H1 (cell line): ENCODE measurements around the gene NDUFAF7. TPM values are rescaled to one million over a fixed set of nuclear protein-coding genes. Genes with fewer than 3 reads are reported as not detected.

ENCODE experiments used
- CTCF ChIA-PET: fragments of 300-600 bp; sonication (Branson Sonifier 250); formaldehyde crosslinking; loops from one replicate; lab custom pipeline; 2021; ENCODE audit not compliant: partially characterized antibody; lab: Charles Lee
- POLR2A ChIA-PET: fragments of 300-600 bp; sonication (Branson Sonifier 250); formaldehyde crosslinking; loops from one replicate; lab custom pipeline; 2021; ENCODE audit warnings: inconsistent platforms; ENCODE audit not compliant: partially characterized antibody; lab: Charles Lee
- DNase-seq, 2 experiments: peaks; one replicate each; pipeline versions ENCODE4 v3.0.0 to v3.0.0-alpha.2; 2010 to 2022; ENCODE audit warnings: low spot score in 2 of 2, low read depth in 1 of 2, mixed read lengths in 1 of 2
- FAIRE-seq: peaks from 2 replicates; lab custom pipeline; 2011; peaks lifted over from hg19 to GRCh38; lab: Jason Lieb, UNC
- H2AFZ ChIP-seq: 2 replicates; pipeline ENCODE4 v1.8.1; 2012; ENCODE audit warnings: low read length, inconsistent platforms
- H2AK5ac ChIP-seq: 2 replicates; pipeline ENCODE4 v1.6.1; 2013; ENCODE audit warnings: low read depth, low read length
- H2BK120ac ChIP-seq: replicated peaks from 2 replicates; pipeline ENCODE3; 2013; ENCODE audit warnings: low read depth, low read length, inconsistent platforms
- H2BK12ac ChIP-seq: 2 replicates; pipeline ENCODE4 v1.6.1; 2013; ENCODE audit warnings: low read depth, low read length
- H2BK15ac ChIP-seq: 2 replicates; pipeline ENCODE4 v1.6.1; 2013; ENCODE audit warnings: low read length
- H2BK20ac ChIP-seq: 2 replicates; pipeline ENCODE4 v1.6.1; 2013; ENCODE audit warnings: low read length
- H2BK5ac ChIP-seq: 2 replicates; pipeline ENCODE4 v1.6.1; 2013; ENCODE audit warnings: low read depth, low read length
- H3K14ac ChIP-seq: 2 replicates; pipeline ENCODE4 v1.6.1; 2013; ENCODE audit warnings: inconsistent platforms; ENCODE audit not compliant: insufficient read length
- H3K18ac ChIP-seq: 2 replicates; pipeline ENCODE4 v1.6.1; 2013; ENCODE audit warnings: low read length; ENCODE audit errors: extremely low read depth
- H3K23ac ChIP-seq: 2 replicates; pipeline ENCODE4 v1.6.1; 2013; ENCODE audit warnings: inconsistent platforms; ENCODE audit not compliant: insufficient read length
- H3K23me2 ChIP-seq: 2 replicates; pipeline ENCODE4 v1.6.1; 2013; ENCODE audit warnings: low read depth, low read length
- H3K27ac ChIP-seq: 2 replicates; pipeline ENCODE4 v1.6.1; 2011; ENCODE audit warnings: low read depth, low read length, inconsistent platforms
- H3K27me3 ChIP-seq, 4 experiments: replicated peaks in 1 of 4; 1 replicate in 1 of 4; 2 replicates in 3 of 4; pipeline versions ENCODE4 v1.6.1 to v1.8.1; 2011 to 2013; ENCODE audit warnings: low read length in 3 of 4, mild to moderate bottlenecking in 3 of 4, inconsistent platforms in 2 of 4, mixed read lengths in 2 of 4, moderate library complexity in 1 of 4; ENCODE audit not compliant: control insufficient read depth in 3 of 4, insufficient read depth in 3 of 4; ENCODE audit errors: extremely low read depth in 1 of 4
- H3K36me3 ChIP-seq, 4 experiments: 2 replicates each; pipeline versions ENCODE4 v1.6.1 to v1.8.1; 2011 to 2013; ENCODE audit warnings: mild to moderate bottlenecking in 4 of 4, low read length in 3 of 4, moderate library complexity in 2 of 4, control low read depth in 1 of 4, inconsistent platforms in 1 of 4; ENCODE audit not compliant: insufficient read depth in 4 of 4, control insufficient read depth in 2 of 4
- H3K4ac ChIP-seq: replicated peaks from 2 replicates; pipeline ENCODE3; 2013; ENCODE audit warnings: low read length, low read depth, mixed read lengths, inconsistent platforms; ENCODE audit not compliant: insufficient read length
- H3K4me1 ChIP-seq, 4 experiments: replicated peaks in 1 of 4; 1 replicate in 1 of 4; 2 replicates in 3 of 4; pipeline versions ENCODE4 v1.6.1 to v1.8.1; 2011 to 2013; ENCODE audit warnings: low read length in 3 of 4, inconsistent platforms in 2 of 4, mixed read lengths in 1 of 4; ENCODE audit not compliant: insufficient read depth in 4 of 4, control insufficient read depth in 3 of 4
- H3K4me2 ChIP-seq, 2 experiments: 2 replicates each; pipeline versions ENCODE4 v1.6.1 to v1.8.1; 2011 to 2013; ENCODE audit warnings: low read depth in 2 of 2, low read length in 2 of 2, control low read depth in 1 of 2, inconsistent platforms in 1 of 2, mild to moderate bottlenecking in 1 of 2; ENCODE audit not compliant: insufficient read depth in 1 of 2
- H3K4me3 ChIP-seq, 4 experiments: fragments of 200-600, 300-600 bp in 1 of 4; sonication (generic), shearing (Covaris generic), sonication (Bioruptor Twin) in 1 of 4; 2 replicates each; pipeline versions ENCODE4 v1.5.1 to v1.8.1; 2011 to 2016; ENCODE audit warnings: low read length in 4 of 4, low read depth in 3 of 4, control low read depth in 2 of 4, inconsistent platforms in 2 of 4, mild to moderate bottlenecking in 2 of 4, mixed read lengths in 1 of 4, moderate library complexity in 1 of 4; ENCODE audit not compliant: insufficient read depth in 2 of 4; ENCODE audit errors: extremely low read depth in 1 of 4
- H3K56ac ChIP-seq: replicated peaks from 2 replicates; pipeline ENCODE3; 2013; ENCODE audit warnings: low read depth, mild to moderate bottlenecking, mixed read lengths, low read length, inconsistent platforms; ENCODE audit not compliant: insufficient read length
- H3K79me1 ChIP-seq: 2 replicates; pipeline ENCODE4 v1.6.1; 2013; ENCODE audit warnings: low read depth, low read length, control low read depth
- H3K79me2 ChIP-seq, 2 experiments: 2 replicates each; pipeline versions ENCODE4 v1.6.1 to v1.8.1; 2012 to 2013; ENCODE audit warnings: low read length in 2 of 2, mild to moderate bottlenecking in 2 of 2, inconsistent platforms in 1 of 2; ENCODE audit not compliant: insufficient read depth in 2 of 2, control insufficient read depth in 1 of 2
- H3K9ac ChIP-seq, 4 experiments: replicated peaks in 1 of 4; 1 replicate in 1 of 4; 2 replicates in 3 of 4; pipeline versions ENCODE4 v1.6.1 to v1.8.1; 2011 to 2013; ENCODE audit warnings: low read depth in 3 of 4, low read length in 3 of 4, control low read depth in 2 of 4, mild to moderate bottlenecking in 2 of 4, moderate library complexity in 2 of 4, inconsistent platforms in 1 of 4; ENCODE audit errors: extremely low read depth in 1 of 4
- H3K9me3 ChIP-seq, 2 experiments: 2 replicates each; pipeline versions ENCODE4 v1.6.1 to v1.8.1; 2012 to 2013; ENCODE audit warnings: mild to moderate bottlenecking in 2 of 2, moderate library complexity in 2 of 2, control low read depth in 1 of 2, inconsistent platforms in 1 of 2, low read depth in 1 of 2, low read length in 1 of 2, mixed read lengths in 1 of 2; ENCODE audit not compliant: insufficient read depth in 2 of 2
- H4K20me1 ChIP-seq, 2 experiments: replicated peaks in 1 of 2; 2 replicates each; pipeline versions ENCODE3 to v1.8.1; 2011 to 2013; ENCODE audit warnings: inconsistent platforms in 2 of 2, low read length in 2 of 2, mild to moderate bottlenecking in 1 of 2; ENCODE audit not compliant: insufficient read depth in 2 of 2, control insufficient read depth in 1 of 2
- H4K5ac ChIP-seq: 2 replicates; pipeline ENCODE4 v1.6.1; 2013; ENCODE audit warnings: low read length, low read depth, mixed read lengths, inconsistent platforms; ENCODE audit not compliant: insufficient read length
- H4K8ac ChIP-seq: 2 replicates; pipeline ENCODE4 v1.8.0; 2013; ENCODE audit warnings: mild to moderate bottlenecking, moderate library complexity, low read length, inconsistent platforms; ENCODE audit not compliant: insufficient read depth; ENCODE audit errors: extremely low read depth
- H4K91ac ChIP-seq: replicated peaks from 2 replicates; pipeline ENCODE3; 2013; ENCODE audit warnings: low read length, mixed read lengths, inconsistent platforms; ENCODE audit not compliant: insufficient read length
- BACH1 ChIP-seq: IDR thresholded peaks from 2 replicates; pipeline ENCODE4 v1.6.1; 2012; ENCODE audit warnings: low read length, improper control_type of control experiment
- CHD1 ChIP-seq: IDR thresholded peaks from 2 replicates; pipeline ENCODE4 v1.6.1; 2012; ENCODE audit warnings: low read depth, low read length, improper control_type of control experiment
- HDAC2 ChIP-seq, 2 experiments: fragments of 300-600 bp in 1 of 2; sonication (generic) in 1 of 2; IDR thresholded peaks; 2 replicates each; pipeline ENCODE4 v1.6.1; 2011 to 2012; ENCODE audit warnings: low read depth in 2 of 2, low read length in 2 of 2, mild to moderate bottlenecking in 2 of 2, moderate library complexity in 2 of 2, borderline replicate concordance in 1 of 2, inconsistent platforms in 1 of 2
- JUND ChIP-seq: IDR thresholded peaks from 2 replicates; pipeline ENCODE4 v1.6.1; 2011; ENCODE audit warnings: mild to moderate bottlenecking, improper control_type of control experiment, low read length
- MAFK ChIP-seq: IDR thresholded peaks from 2 replicates; pipeline ENCODE4 v1.6.1; 2012; ENCODE audit warnings: low read depth, mild to moderate bottlenecking, improper control_type of control experiment, low read length
- RAD21 ChIP-seq, 2 experiments: IDR thresholded peaks in 1 of 2; conservative IDR thresholded peaks in 1 of 2; 2 replicates each; pipeline ENCODE4 v1.6.1; 2011; ENCODE audit warnings: low read depth in 2 of 2, low read length in 2 of 2, improper control_type of control experiment in 1 of 2, inconsistent platforms in 1 of 2, mild to moderate bottlenecking in 1 of 2, moderate library complexity in 1 of 2
- RBBP5 ChIP-seq: IDR thresholded peaks from 2 replicates; pipeline ENCODE4 v1.7.1; 2012; ENCODE audit warnings: low read depth, mild to moderate bottlenecking, inconsistent platforms, low read length, moderate library complexity, borderline replicate concordance
- RFX5 ChIP-seq: IDR thresholded peaks from 2 replicates; pipeline ENCODE4 v1.6.1; 2011; ENCODE audit warnings: low read depth, low read length, improper control_type of control experiment, borderline replicate concordance
- SIN3A ChIP-seq, 2 experiments: IDR thresholded peaks in 1 of 2; conservative IDR thresholded peaks in 1 of 2; 2 replicates each; pipeline ENCODE4 v1.6.1; 2011 to 2012; ENCODE audit warnings: low read length in 2 of 2, improper control_type of control experiment in 1 of 2, low read depth in 1 of 2, mild to moderate bottlenecking in 1 of 2
- TAF7 ChIP-seq: optimal IDR thresholded peaks from 2 replicates; pipeline ENCODE3; 2011; ENCODE audit warnings: low read depth, mild to moderate bottlenecking, inconsistent platforms, low read length, moderate library complexity, borderline replicate concordance
- TEAD4 ChIP-seq: IDR thresholded peaks from 2 replicates; pipeline ENCODE4 v1.6.1; 2012; ENCODE audit warnings: low read depth, low read length, inconsistent platforms, mixed read lengths
- WGBS, 2 experiments: shearing (Covaris generic) in 1 of 2; methylation state at CpG; one replicate each; pipeline versions ENCODE4 v1.1.6 to v1.1.7; 2013 to 2015; ENCODE audit warnings: low lambda C conversion rate in 2 of 2, mixed read lengths in 2 of 2, inconsistent platforms in 1 of 2, low coverage in 1 of 2, missing lambda C conversion rate in 1 of 2; ENCODE audit not compliant: insufficient replicate concordance in 2 of 2, insufficient coverage in 1 of 2, insufficient read length in 1 of 2; ENCODE audit errors: extremely low coverage in 1 of 2, missing lambda C conversion rate in 1 of 2; 5-methylcytosine and 5-hydroxymethylcytosine counted together
- polyA plus RNA-seq, 7 experiments: library from polyadenylated mRNA; depleted of rRNA in 3 of 7; stranded (reverse) in 5 of 7; unstranded in 2 of 7; fragments of >200 nt in 5 of 7; fragments of 200-250 nt in 2 of 7; gene quantifications; 1 replicate in 5 of 7; 2 replicates in 1 of 7; 4 replicates in 1 of 7; pipeline versions ENCODE4 v1.2.1 to v1.2.3, GENCODE V29; 2011 to 2013; ENCODE audit warnings: missing spikeins in 2 of 7, mixed read lengths in 2 of 7
- total RNA-seq: library from RNA; stranded (reverse); fragmentation: NEBNext Ultra II Directional; extraction: Animal tissue kit (Norgen Biotek cat#: 25700); gene quantifications from 2 replicates; pipeline ENCODE4 v1.2.1, GENCODE V29; 2021
- TF ChIP-seq, protein P1 (sequence below): IDR thresholded peaks from 2 replicates; pipeline ENCODE4 v1.6.1; 2011; ENCODE audit warnings: low read depth, mild to moderate bottlenecking, low read length; ENCODE audit not compliant: insufficient read depth

NDUFAF7 gene
- total and polyA plus RNA-seq, 2 of the 8 experiments (the other 6 are each of a cell fraction or from before 2014, with no cell fraction given), result 50.2 to 56.0 TPM

GRCh38 chr2:37243435-37243834, 12.0 kb downstream of the NDUFAF7 start:
- Histone ChIP-seq H2BK5ac (no peak overlapping the region), H3K14ac (no peak overlapping the region), H3K56ac (no peak overlapping the region), H2AK5ac (no peak overlapping the region), H3K4ac (no peak overlapping the region), H3K27ac (no peak overlapping the region), H2BK12ac (no peak overlapping the region), H2BK15ac (no peak overlapping the region), H4K5ac (no peak overlapping the region), H3K23me2 (no peaks in the 10 kb centered on the region), H3K79me2 (no peaks in the 10 kb centered on the region; a peak in 1 of 4 replicates), H2AFZ (no peak overlapping the region), H4K8ac (no peak overlapping the region), H3K27me3 (peaks cover 0 to 1% (median 0%) of the 10 kb centered on the region in 4 experiments; a peak in 1 of 7 replicates), H3K4me3 (no peak overlapping the region), H3K79me1 (no peaks in the 10 kb centered on the region), H3K18ac (no peak overlapping the region), H3K9ac (no peak overlapping the region), H3K4me2 (no peak overlapping the region), H2BK120ac (no peak overlapping the region), H3K23ac (no peak overlapping the region), H4K91ac (no peak overlapping the region), H3K9me3 (no peaks in the 10 kb centered on the region), H3K4me1 (no peaks in the 10 kb centered on the region), H2BK20ac (no peak overlapping the region), H4K20me1 (peaks cover 0 to 2% of the 10 kb centered on the region in 2 experiments), H3K36me3 (peaks cover 16 to 99% (median 65%) of the 10 kb centered on the region in 4 experiments)
- 98% methylated on average over 4 of the region's 4 CpGs; no CpG with 5 or more reads in 1 of the 2 experiments for WGBS, 2 experiments
- no peak for FAIRE-seq
- DNase-seq, result no peak
- ChIA-PET POLR2A (interaction anchor here (0.6 to 1.5 kb wide), 9 partner anchors 9 to 78 kb away, joined by 3 to 5 read pairs (median 3); partner anchors contain the start of genes CEBPZ and NDUFAF7), CTCF (interaction anchor here (1.4 to 2.8 kb wide), 3 partner anchors 21 to 75 kb away, joined by 3 to 11 read pairs (median 3); no protein-coding TSS in a partner anchor)
- TF ChIP-seq JUND (no peak), HDAC2 (IDR thresholded peaks at IDR 0.05; ENCODE audit: borderline replicate concordance in 1 of 2, low read depth in 2 of 2, low read length in 2 of 2) (no peak), RFX5 (no peak), MAFK (no peak), RBBP5 (no peak), SIN3A (conservative IDR thresholded peaks at IDR 0.05 in 1 of 2, IDR thresholded peaks at IDR 0.05 in 1 of 2; ENCODE audit: low read depth in 1 of 2, low read length in 2 of 2) (no peak), CHD1 (no peak), RAD21 (IDR thresholded peaks at IDR 0.05 in 1 of 2, conservative IDR thresholded peaks at IDR 0.05 in 1 of 2; ENCODE audit: low read depth in 2 of 2, low read length in 2 of 2) (no peak), TAF7 (no peak), TEAD4 (no peak), BACH1 (no peak)
- TF ChIP-seq, protein P1, sequence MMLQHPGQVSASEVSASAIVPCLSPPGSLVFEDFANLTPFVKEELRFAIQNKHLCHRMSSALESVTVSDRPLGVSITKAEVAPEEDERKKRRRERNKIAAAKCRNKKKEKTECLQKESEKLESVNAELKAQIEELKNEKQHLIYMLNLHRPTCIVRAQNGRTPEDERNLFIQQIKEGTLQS, result no peak
